ENCODE results near the gene ZBTB20.

The ZBTB20 gene

GRCh38 chr3:114375608-114376421 lies 771.3 kb downstream of the ZBTB20 start:
- DNase-seq (ENCODE audit: low read depth), result no peak

GRCh38 chr3:114374433-114374990 lies 772.6 kb downstream of the ZBTB20 start:
- no peak for DNase-seq (ENCODE audit: low read depth)

GRCh38 chr3:114370537-114371174 lies 776.4 kb downstream of the ZBTB20 start:
- no peak for DNase-seq (ENCODE audit: low read depth)

GRCh38 chr3:114365909-114366308 lies 781.2 kb downstream of the ZBTB20 start:
- DNase-seq (ENCODE audit: low read depth), result no peak

- no peak for DNase-seq (ENCODE audit: low read depth)
Measured at GRCh38 chr3:114364806-114365654, 782.1 kb downstream of the ZBTB20 start.

GRCh38 chr3:114363554-114364202 lies 783.4 kb downstream of the ZBTB20 start:
- no peak for DNase-seq (ENCODE audit: low read depth)

- no peak for DNase-seq (ENCODE audit: low read depth)
Measured at GRCh38 chr3:114362815-114363214, 784.3 kb downstream of the ZBTB20 start.

GRCh38 chr3:114361391-114361790 lies 785.7 kb downstream of the ZBTB20 start:
- no peak for DNase-seq (ENCODE audit: low read depth)

- no peak for DNase-seq (ENCODE audit: low read depth)
Measured at GRCh38 chr3:114356525-114356924, 790.6 kb downstream of the ZBTB20 start.

- DNase-seq (ENCODE audit: low read depth), result no peak
Measured at GRCh38 chr3:114356066-114356465, 791.0 kb downstream of the ZBTB20 start.

- DNase-seq (ENCODE audit: low read depth), result no peak
Measured at GRCh38 chr3:114355653-114356052, 791.4 kb downstream of the ZBTB20 start.

- no peak for DNase-seq (ENCODE audit: low read depth)
Measured at GRCh38 chr3:114351822-114352145, 795.3 kb downstream of the ZBTB20 start.

- DNase-seq (ENCODE audit: low read depth), result no peak
Measured at GRCh38 chr3:114351123-114351821, 795.8 kb downstream of the ZBTB20 start.

- no peak for DNase-seq (ENCODE audit: low read depth)
Measured at GRCh38 chr3:114350690-114351089, 796.4 kb downstream of the ZBTB20 start.

- DNase-seq (ENCODE audit: low read depth), result no peak
Measured at GRCh38 chr3:114350271-114350670, 796.8 kb downstream of the ZBTB20 start.

GRCh38 chr3:114344492-114344891 lies 802.6 kb downstream of the ZBTB20 start:
- no peak for DNase-seq (ENCODE audit: low read depth)

- DNase-seq (ENCODE audit: low read depth), result no peak
Measured at GRCh38 chr3:114338651-114339357, 808.3 kb downstream of the ZBTB20 start.

- DNase-seq (ENCODE audit: low read depth), result no peak
Measured at GRCh38 chr3:114336857-114337256, 810.2 kb downstream of the ZBTB20 start.

GRCh38 chr3:114336122-114336697 lies 810.9 kb downstream of the ZBTB20 start:
- DNase-seq (ENCODE audit: low read depth), result no peak

GRCh38 chr3:114333923-114334240 lies 813.2 kb downstream of the ZBTB20 start:
- DNase-seq (ENCODE audit: low read depth), result no peak
